Stimulated activated CD4-positive, alpha-beta T cell treated with anti-CD3 and anti-CD28 coated beads, Interleukin-4, amount 100 ng/mL, for 24 hours (primary cell): ENCODE data around the gene VWA8.
"Not testable (repeated sequence)": the region's sequence is repeated elsewhere in the genome, so short reads cannot be mapped to it uniquely, and the experiment has no call there.

Experiments
- DNase-seq: peaks from one replicate; pipeline ENCODE4 v3.0.0-alpha.2; 2020

The VWA8 gene

GRCh38 chr13:41675306-41675705 is 285.6 kb downstream of the VWA8 start:
- DNase-seq = no peak

GRCh38 chr13:41674246-41674645 is 286.7 kb downstream of the VWA8 start:
- no peak for DNase-seq

- DNase-seq = no peak
These were observed 287.3 kb downstream of the VWA8 start for GRCh38 chr13:41673640-41674039.

GRCh38 chr13:41670873-41671443 is 290.0 kb downstream of the VWA8 start:
- no peak for DNase-seq

GRCh38 chr13:41668130-41668757 is 292.7 kb downstream of the VWA8 start:
- peak; percentile 19 for DNase-seq

GRCh38 chr13:41666644-41667043 is 294.3 kb downstream of the VWA8 start:
- no peak for DNase-seq

GRCh38 chr13:41660411-41660810 is 300.5 kb downstream of the VWA8 start:
- DNase-seq = no peak

GRCh38 chr13:41658057-41658661 is 302.8 kb downstream of the VWA8 start:
- no peak for DNase-seq

GRCh38 chr13:41655997-41656396 is 304.9 kb downstream of the VWA8 start:
- DNase-seq = no peak

GRCh38 chr13:41654796-41655195 is 306.1 kb downstream of the VWA8 start:
- no peak for DNase-seq

- peak; percentile 49 for DNase-seq
These were observed 308.1 kb downstream of the VWA8 start for GRCh38 chr13:41652735-41653361.

GRCh38 chr13:41651413-41652058 is 309.4 kb downstream of the VWA8 start:
- no peak for DNase-seq

GRCh38 chr13:41650706-41651105 is 310.2 kb downstream of the VWA8 start:
- DNase-seq = no peak

GRCh38 chr13:41649659-41650058 is 311.2 kb downstream of the VWA8 start:
- DNase-seq = no peak

- no peak for DNase-seq
These were observed 312.5 kb downstream of the VWA8 start for GRCh38 chr13:41648314-41648935.

GRCh38 chr13:41647699-41648313 is 313.1 kb downstream of the VWA8 start:
- DNase-seq = not testable (repeated sequence)

- DNase-seq = no peak
These were observed 315.6 kb downstream of the VWA8 start for GRCh38 chr13:41645331-41645730.

- no peak for DNase-seq
These were observed 316.2 kb downstream of the VWA8 start for GRCh38 chr13:41644742-41645141.

GRCh38 chr13:41643507-41643906 is 317.4 kb downstream of the VWA8 start:
- no peak for DNase-seq

- no peak for DNase-seq
These were observed 318.9 kb downstream of the VWA8 start for GRCh38 chr13:41641961-41642360.

- no peak for DNase-seq
These were observed 319.5 kb downstream of the VWA8 start for GRCh38 chr13:41641429-41641828.

GRCh38 chr13:41639955-41640780 is 320.7 kb downstream of the VWA8 start:
- no peak for DNase-seq
